GM23248 (cell line): Measurements from ENCODE around the gene LPIN3.

Experiments used
- EZH2 ChIP-seq: fragments of 200-600 bp; sonication (generic); IDR thresholded peaks from 2 replicates; pipeline ENCODE4 v1.6.1; 2018; ENCODE audit warnings: antibody characterized with exemption, mild to moderate bottlenecking; ENCODE audit not compliant: insufficient read depth, poor library complexity, severe bottlenecking
- EZH2phosphoT487 ChIP-seq: fragments of 200-600 bp; sonication (generic); IDR thresholded peaks from 2 replicates; pipeline ENCODE4 v1.6.1; 2018; ENCODE audit warnings: antibody characterized with exemption, moderate library complexity, mild to moderate bottlenecking, low read depth; ENCODE audit not compliant: insufficient read depth

DNA sequence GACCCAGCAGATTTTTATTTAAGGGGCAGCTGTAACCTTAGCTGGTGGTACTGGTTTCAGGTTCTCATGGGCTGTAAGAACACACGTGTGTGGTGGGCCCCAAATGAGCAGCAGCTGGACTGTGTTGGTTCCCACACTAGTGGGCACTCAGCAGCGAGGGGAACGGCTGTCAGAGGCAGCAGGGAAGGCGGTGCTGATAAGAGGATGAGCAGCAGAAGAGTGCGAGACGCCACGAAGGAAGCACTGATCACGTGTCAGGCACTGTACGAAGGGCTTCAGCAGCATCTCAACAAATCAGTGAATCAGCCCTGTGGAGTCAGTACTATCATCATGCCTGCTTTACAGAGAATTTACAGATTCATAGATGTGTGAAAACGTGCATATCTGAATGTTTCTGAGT, 67.0 kb downstream of the LPIN3 start:
- TF ChIP-seq EZH2 (no peak), EZH2phosphoT487 (no peak)
